ENCODE results near the gene SCRN2. TPM values are rescaled to one million over a fixed set of nuclear protein-coding genes. Genes with fewer than 3 reads are reported as not detected.

The SCRN2 gene
- total and polyA plus RNA-seq, 9 donors = 20.3 to 33.8 (median 26.4) TPM

DNA sequence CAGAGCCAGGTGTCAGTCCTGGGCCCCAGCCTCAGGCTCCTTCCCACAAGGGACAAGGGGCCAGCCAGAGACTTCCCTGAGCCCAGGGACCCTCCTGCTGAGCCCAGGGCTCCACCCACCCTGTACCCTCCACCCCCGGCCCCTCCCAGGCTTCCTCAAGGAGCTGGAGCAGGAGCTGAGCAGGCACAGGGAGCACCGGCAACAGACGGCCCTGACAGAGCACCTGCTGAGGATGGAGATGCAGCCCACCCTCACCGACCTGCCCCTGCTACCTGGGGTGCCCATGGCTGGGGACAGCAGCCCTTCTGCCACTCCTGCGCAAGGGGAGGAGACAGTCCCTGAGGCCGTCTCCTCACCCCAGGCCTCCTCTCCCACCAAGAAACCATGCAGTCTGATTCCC is 4.5 kb downstream of the SCRN2 start:
- WGBS (ENCODE audit: insufficient coverage) = 69% methylated on average over 2 of the region's 6 CpGs

DNA sequence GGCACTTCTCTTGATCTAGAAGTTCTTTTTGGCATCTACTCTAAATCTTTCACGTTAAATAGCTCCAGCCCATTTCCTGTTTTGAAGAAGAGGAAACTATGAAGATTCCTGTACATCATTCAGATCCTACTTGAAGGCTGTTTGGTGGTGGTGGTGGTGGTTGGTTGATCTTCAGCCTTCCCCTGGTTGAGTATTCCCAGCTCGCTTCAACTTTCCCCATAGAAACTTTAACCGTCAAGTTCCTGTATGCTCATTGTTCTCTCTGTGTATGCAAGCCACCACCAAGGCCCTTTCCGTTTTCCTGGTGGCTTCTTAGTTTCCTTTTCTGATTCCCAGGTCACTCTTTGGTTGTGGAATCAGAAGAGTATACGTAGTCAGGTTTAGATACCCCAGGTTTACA is 6.3 kb downstream of the SCRN2 start:
- Histone ChIP-seq H3K4me1 (ENCODE audit: control insufficient read depth, insufficient read depth, low read length) (peaks cover 30% of the 10 kb centered on the region), H3K27ac (ENCODE audit: low read length) (peak overlapping the region; percentile 63), H3K4me3 (ENCODE audit: low read length) (no peak overlapping the region), H3K36me3 (ENCODE audit: control insufficient read depth, insufficient read depth, low read length) (peaks cover 35% of the 10 kb centered on the region), H3K27me3 (ENCODE audit: control insufficient read depth, insufficient read depth, low read length) (no peaks in the 10 kb centered on the region), H3K9me3 (replicated peaks; ENCODE audit: control insufficient read depth, low read depth, low read length) (no peaks in the 10 kb centered on the region)
- WGBS (ENCODE audit: insufficient coverage) = no CpG with 5 or more reads among the region's 5 CpGs
- no peak for DNase-seq

More for the DNA sequence above, 4.5 kb downstream of the SCRN2 start:
- Histone ChIP-seq H3K27ac (ENCODE audit: low read length) (no peak overlapping the region), H3K27me3 (ENCODE audit: control insufficient read depth, insufficient read depth, low read length) (no peaks in the 10 kb centered on the region), H3K4me3 (ENCODE audit: low read length) (no peak overlapping the region), H3K9me3 (replicated peaks; ENCODE audit: control insufficient read depth, low read depth, low read length) (no peaks in the 10 kb centered on the region), H3K4me1 (ENCODE audit: control insufficient read depth, insufficient read depth, low read length) (peaks cover 34% of the 10 kb centered on the region), H3K36me3 (ENCODE audit: control insufficient read depth, insufficient read depth, low read length) (peaks cover 35% of the 10 kb centered on the region)
- DNase-seq = no peak

DNA sequence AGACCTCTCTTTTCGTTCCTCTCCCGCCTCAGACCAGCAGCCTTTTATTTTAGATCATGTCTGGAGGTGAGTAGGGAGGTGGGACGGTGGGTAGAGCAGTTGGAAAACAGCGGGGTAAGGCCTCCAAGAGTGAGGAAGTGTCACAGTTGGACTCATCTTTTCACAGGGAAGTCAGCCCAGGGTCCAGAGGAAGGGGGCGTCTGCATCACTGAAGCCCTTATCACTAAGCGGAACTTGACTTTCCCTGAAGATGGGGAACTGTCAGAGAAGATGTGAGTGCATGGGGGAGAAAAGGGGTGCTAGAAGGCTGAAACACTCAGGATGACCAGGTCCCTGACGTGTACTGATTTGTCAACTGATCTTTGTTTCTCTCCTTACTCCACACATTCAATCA is 9.1 kb downstream of the SCRN2 start:
- H3K36me3 ChIP-seq (ENCODE audit: control insufficient read depth, insufficient read depth, low read length) = peaks cover 24% of the 10 kb centered on the region
- H3K9me3 ChIP-seq (replicated peaks; ENCODE audit: control insufficient read depth, low read depth, low read length) = no peaks in the 10 kb centered on the region
- no peak overlapping the region for H3K27ac ChIP-seq (ENCODE audit: low read length)
- H3K4me1 ChIP-seq (ENCODE audit: control insufficient read depth, insufficient read depth, low read length) = peaks cover 18% of the 10 kb centered on the region
- peak; percentile 42 for DNase-seq
- 12% methylated on average over 5 of the region's 7 CpGs for WGBS (ENCODE audit: insufficient coverage)
- peak overlapping the region; percentile 86 for H3K4me3 ChIP-seq (ENCODE audit: low read length)
- H3K27me3 ChIP-seq (ENCODE audit: control insufficient read depth, insufficient read depth, low read length) = no peaks in the 10 kb centered on the region

DNA sequence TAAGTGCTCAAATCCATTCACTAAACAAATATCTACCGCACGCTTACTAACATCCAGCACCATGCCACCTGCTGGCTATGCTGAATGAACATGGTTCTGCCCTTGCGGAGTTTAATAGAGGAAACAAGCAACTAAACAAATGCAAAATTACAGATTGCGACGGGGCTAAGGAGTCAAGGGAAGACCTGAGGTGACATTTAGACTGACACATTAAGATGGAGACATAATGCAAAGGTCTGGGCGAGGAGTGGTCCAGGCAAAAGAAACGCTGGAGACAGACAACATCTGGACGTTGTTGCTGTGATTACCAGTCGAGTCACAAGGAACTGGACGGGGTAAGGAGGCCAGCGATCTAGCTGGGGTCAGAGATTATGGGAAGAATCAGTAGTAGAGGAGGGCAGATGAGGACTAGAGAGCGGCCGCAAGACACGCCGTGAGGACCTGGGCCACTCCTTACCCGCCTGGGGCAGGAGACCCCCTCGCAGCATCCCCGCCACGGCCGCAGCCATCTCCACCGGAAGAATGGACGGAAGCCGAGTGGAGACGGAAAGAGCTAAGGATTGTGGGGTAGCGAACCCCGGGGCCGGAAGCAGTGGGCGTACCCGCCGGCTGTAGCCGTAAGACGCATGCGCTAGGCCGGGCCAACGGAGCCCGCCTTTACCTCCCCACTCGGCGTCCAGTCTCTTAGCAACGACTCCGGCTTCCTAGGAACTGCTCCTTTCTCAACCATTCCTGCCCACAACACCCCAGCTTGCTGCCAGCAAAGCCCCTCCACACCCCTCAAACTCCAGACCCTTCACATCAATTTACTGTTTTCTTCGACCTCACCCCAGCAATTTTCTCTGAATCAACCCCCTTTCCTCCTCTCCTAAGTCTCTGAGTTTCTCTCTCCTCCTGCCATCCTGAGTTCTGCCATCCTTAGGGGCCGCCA is 9.8 kb downstream of the SCRN2 start, which contains the start of the genes LRRC46 and MRPL10:
Gene LRRC46 (plus strand): TSS at position 668 of the 931 bp plus-strand sequence. CDS start 320 bp downstream, outside the sequence.
Gene MRPL10 (minus strand): TSS at position 539 of the 931 bp plus-strand sequence. CDS start 30 bp downstream, at position 509.
- under 1% methylated on average over 38 of the region's 42 CpGs for WGBS (ENCODE audit: insufficient coverage)
- Histone ChIP-seq H3K4me1 (ENCODE audit: control insufficient read depth, insufficient read depth, low read length) (peaks cover 18% of the 10 kb centered on the region), H3K9me3 (replicated peaks; ENCODE audit: control insufficient read depth, low read depth, low read length) (no peaks in the 10 kb centered on the region)

DNA sequence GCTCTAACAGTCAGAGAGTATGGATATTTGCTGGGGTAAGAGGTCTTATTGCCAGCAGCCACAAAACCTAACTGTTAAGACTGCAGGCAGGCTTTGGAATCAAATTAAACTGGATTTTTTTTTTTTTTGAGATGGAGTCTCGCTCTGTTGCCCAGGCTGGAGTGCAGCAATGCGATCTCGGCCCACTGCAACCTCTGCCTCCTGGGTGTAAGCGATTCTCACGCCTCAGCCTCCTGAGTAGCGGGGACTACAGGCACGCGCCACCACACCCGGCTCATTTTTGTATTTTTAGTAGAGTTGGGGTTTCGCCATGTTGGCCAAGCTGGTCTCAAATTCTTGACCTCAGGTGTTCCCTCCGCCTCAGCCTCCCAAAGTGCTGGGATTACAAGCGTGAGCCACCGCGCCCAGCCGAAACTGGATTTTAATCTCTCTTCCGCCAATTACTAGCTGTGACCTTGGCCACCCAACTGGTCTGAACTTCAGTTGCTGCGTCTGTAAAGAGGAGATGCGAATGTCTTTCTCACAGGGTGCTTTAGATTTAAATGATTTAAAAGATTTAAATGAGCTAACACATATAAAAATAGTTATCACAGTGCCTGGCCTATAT is 10.6 kb downstream of the SCRN2 start:
- WGBS (ENCODE audit: insufficient coverage) = 76% methylated on average over 11 of the region's 18 CpGs
- peak overlapping the region; percentile 86 for H3K4me3 ChIP-seq (ENCODE audit: low read length)
- H3K9me3 ChIP-seq (replicated peaks; ENCODE audit: control insufficient read depth, low read depth, low read length) = no peaks in the 10 kb centered on the region
- H3K27ac ChIP-seq (ENCODE audit: low read length) = peak overlapping the region; percentile 84
- DNase-seq = no peak
- no peaks in the 10 kb centered on the region for H3K27me3 ChIP-seq (ENCODE audit: control insufficient read depth, insufficient read depth, low read length)
- peaks cover 16% of the 10 kb centered on the region for H3K4me1 ChIP-seq (ENCODE audit: control insufficient read depth, insufficient read depth, low read length)
- H3K36me3 ChIP-seq (ENCODE audit: control insufficient read depth, insufficient read depth, low read length) = peaks cover 25% of the 10 kb centered on the region

More for the DNA sequence above, 9.8 kb downstream of the SCRN2 start, which contains the start of the genes LRRC46 and MRPL10:
- DNase-seq = peak; percentile 97
- H3K27me3 ChIP-seq (ENCODE audit: control insufficient read depth, insufficient read depth, low read length) = no peaks in the 10 kb centered on the region
- H3K36me3 ChIP-seq (ENCODE audit: control insufficient read depth, insufficient read depth, low read length) = peaks cover 29% of the 10 kb centered on the region
- peak within 1 kb of the TSS; percentile 84 for H3K27ac ChIP-seq (ENCODE audit: low read length)
- peak within 1 kb of the TSS; percentile 86 for H3K4me3 ChIP-seq (ENCODE audit: low read length)

DNA sequence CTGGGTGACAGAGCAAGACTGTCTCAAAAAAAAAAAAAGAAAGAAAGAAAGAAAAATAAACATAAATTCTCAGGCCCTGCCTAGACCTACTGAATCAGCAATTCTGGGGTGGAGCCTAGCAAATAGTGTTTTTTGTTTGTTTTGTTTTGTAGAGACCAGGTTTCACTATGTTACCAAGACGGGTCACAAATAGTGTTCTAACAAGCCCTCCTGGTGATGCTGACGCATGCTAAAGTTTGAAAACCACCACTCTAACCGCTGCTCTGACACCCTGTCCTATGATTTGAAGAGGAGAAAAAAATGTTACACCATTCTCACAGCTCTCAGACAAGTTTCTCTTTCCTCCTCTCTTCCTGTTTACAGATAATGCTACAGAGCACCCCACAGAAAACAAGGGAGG is 11.2 kb downstream of the SCRN2 start:
- peaks cover 30% of the 10 kb centered on the region for H3K36me3 ChIP-seq (ENCODE audit: control insufficient read depth, insufficient read depth, low read length)
- no peak overlapping the region for H3K27ac ChIP-seq (ENCODE audit: low read length)
- H3K4me3 ChIP-seq (ENCODE audit: low read length) = no peak overlapping the region
- H3K9me3 ChIP-seq (replicated peaks; ENCODE audit: control insufficient read depth, low read depth, low read length) = no peaks in the 10 kb centered on the region
- H3K27me3 ChIP-seq (ENCODE audit: control insufficient read depth, insufficient read depth, low read length) = no peaks in the 10 kb centered on the region
- peaks cover 15% of the 10 kb centered on the region for H3K4me1 ChIP-seq (ENCODE audit: control insufficient read depth, insufficient read depth, low read length)
- DNase-seq = no peak
- no CpG with 5 or more reads among the region's 3 CpGs for WGBS (ENCODE audit: insufficient coverage)

DNA sequence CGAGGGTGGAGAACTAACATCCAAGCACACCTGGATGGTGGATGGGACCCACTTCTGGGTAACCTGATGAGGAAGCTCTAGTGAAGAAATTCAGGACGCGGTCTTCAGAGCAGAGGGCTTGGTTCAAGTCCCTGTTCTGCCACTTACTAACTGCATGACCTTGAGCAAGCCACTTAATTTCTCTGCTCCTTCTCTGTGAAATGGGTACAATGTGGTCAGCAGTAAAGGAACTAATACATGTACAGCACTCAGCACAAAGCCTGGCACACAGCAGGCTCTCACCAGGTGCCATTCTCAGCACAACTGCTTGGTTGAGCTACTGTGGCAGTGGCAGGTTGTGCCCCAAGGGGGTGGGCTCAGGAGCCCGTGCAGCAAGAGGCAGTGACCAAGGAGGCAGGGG is 17.6 kb downstream of the SCRN2 start:
- no peak overlapping the region for H3K27ac ChIP-seq (ENCODE audit: low read length)
- no peaks in the 10 kb centered on the region for H3K9me3 ChIP-seq (replicated peaks; ENCODE audit: control insufficient read depth, low read depth, low read length)
- no peak overlapping the region for H3K4me3 ChIP-seq (ENCODE audit: low read length)
- no peaks in the 10 kb centered on the region for H3K27me3 ChIP-seq (ENCODE audit: control insufficient read depth, insufficient read depth, low read length)
- DNase-seq = no peak
- H3K4me1 ChIP-seq (ENCODE audit: control insufficient read depth, insufficient read depth, low read length) = peaks cover 30% of the 10 kb centered on the region
- WGBS (ENCODE audit: insufficient coverage) = 73% methylated on average over 1 of the region's 4 CpGs
- peaks cover 55% of the 10 kb centered on the region for H3K36me3 ChIP-seq (ENCODE audit: control insufficient read depth, insufficient read depth, low read length)

DNA sequence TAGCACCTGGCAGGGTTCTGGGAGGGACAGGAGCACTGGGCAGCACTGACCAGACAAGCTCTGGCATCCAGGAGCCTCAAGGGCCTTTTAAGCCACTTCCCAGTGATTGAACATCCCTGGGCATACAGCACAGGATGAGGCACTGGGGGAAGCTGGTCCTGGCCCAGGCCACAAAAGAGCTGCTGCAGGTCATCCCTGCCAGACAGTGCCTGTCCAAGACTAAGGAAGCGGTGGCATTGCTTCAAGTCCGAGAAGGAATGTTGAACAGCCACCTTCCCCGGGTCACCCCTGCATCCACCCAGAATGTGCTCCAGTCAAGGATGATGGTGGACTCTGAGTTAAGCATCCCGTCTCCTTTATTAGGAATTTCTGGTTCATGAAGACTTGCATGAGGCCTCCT is 18.3 kb downstream of the SCRN2 start:
- Histone ChIP-seq H3K9me3 (replicated peaks; ENCODE audit: control insufficient read depth, low read depth, low read length) (no peaks in the 10 kb centered on the region), H3K36me3 (ENCODE audit: control insufficient read depth, insufficient read depth, low read length) (peaks cover 56% of the 10 kb centered on the region), H3K27ac (ENCODE audit: low read length) (peak overlapping the region; percentile 26), H3K4me1 (ENCODE audit: control insufficient read depth, insufficient read depth, low read length) (peaks cover 30% of the 10 kb centered on the region), H3K27me3 (ENCODE audit: control insufficient read depth, insufficient read depth, low read length) (no peaks in the 10 kb centered on the region), H3K4me3 (ENCODE audit: low read length) (no peak overlapping the region)
- DNase-seq = no peak
- 100% methylated on average over 3 of the region's 4 CpGs for WGBS (ENCODE audit: insufficient coverage)

DNA sequence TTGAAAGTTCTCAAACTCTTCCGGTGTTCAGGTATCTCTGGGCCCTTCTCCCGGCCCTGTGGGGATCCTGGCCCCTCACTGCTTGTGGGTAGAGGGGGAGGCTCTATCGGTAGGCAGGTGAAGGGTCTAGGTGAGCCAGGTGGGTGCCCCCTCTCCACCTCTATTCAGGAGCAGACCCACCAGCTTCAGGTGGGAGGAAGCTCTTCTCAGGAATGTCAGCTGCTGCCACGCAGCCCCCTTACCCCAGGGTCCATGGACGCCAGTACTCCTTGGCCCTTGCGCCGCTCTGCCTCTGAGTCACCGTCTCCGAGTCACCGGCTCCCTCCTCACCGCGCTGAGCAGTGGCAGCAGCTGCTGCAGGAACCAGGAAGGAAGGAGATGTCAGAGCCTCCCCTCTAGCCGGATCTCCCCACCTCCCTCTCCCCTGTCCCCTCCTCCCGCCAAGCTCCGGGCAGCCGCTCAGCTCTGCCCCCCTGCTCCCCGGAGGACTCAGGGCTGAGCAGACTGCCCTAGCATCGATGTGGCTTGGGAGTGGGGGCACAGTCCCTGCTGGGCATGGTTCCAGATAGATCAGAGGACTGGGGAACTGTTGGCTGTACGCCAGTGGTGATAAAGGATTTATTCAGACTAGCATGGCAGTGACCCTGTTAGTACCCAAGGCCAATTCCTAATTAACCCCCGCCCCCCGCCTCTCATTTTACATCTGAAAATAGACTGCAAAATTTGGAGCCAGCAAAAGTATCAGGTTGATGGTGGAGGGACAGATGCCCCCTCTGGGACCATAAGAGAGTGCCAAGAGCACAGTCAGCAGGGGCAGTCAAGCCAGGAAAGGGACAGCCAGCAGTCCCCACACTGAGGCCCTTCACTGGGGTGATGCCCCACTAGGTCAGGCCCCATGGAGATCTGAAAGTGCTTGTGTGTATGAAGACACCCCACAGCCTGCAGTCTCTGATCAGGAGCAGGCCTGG is 19.4 kb downstream of the SCRN2 start, which contains the start of gene OSBPL7:
Gene OSBPL7 (minus strand): TSS at position 371 of the 968 bp plus-strand sequence. CDS start 1,516 bp downstream, outside the sequence.
- peak; percentile 92 for DNase-seq
- peaks cover 57% of the 10 kb centered on the region for H3K36me3 ChIP-seq (ENCODE audit: control insufficient read depth, insufficient read depth, low read length)
- peak within 1 kb of the TSS; percentile 89 for H3K27ac ChIP-seq (ENCODE audit: low read length)
- WGBS (ENCODE audit: insufficient coverage) = 0% methylated on average over 10 of the region's 21 CpGs
- H3K9me3 ChIP-seq (replicated peaks; ENCODE audit: control insufficient read depth, low read depth, low read length) = no peaks in the 10 kb centered on the region
- H3K27me3 ChIP-seq (ENCODE audit: control insufficient read depth, insufficient read depth, low read length) = no peaks in the 10 kb centered on the region
- peak within 1 kb of the TSS; percentile 75 for H3K4me3 ChIP-seq (ENCODE audit: low read length)
- peaks cover 30% of the 10 kb centered on the region for H3K4me1 ChIP-seq (ENCODE audit: control insufficient read depth, insufficient read depth, low read length)
